ENCODE results near the gene TMED8. TPM values are rescaled to one million over a fixed set of nuclear protein-coding genes. Genes with fewer than 3 reads are reported as not detected.

Gene TMED8
- total RNA-seq, 1 experiment from 2014 or later = 21.0 TPM

DNA sequence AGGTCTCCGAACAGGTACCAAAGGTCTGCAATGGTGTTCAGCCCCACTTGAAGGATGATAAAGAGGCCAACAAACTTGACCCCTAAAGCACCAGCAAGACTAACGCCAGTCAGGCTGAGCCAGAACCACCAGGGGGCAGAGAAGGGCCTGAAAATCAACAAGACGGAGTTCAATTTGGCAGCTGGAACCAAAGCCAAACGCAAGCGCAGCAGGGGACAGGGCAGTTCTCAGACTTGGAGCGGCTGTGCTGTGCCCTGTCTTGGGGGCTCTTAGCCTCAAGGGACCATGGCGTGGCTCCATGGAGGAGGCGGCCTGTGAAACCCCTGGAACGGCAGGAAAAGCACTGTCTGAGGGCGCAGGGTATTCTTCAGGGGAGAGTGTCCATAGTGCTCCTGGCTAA lies 75.8 kb downstream of the TMED8 start:
- H3K9me3 ChIP-seq (ENCODE audit: low read depth, low read length, poor library complexity, severe bottlenecking) = no peaks in the 10 kb centered on the region
- no peak for TF ChIP-seq EZH2 (IDR thresholded peaks at IDR 0.05; ENCODE audit: borderline replicate concordance, low read depth, low read length, poor library complexity, severe bottlenecking)
- TF ChIP-seq, protein P1, sequence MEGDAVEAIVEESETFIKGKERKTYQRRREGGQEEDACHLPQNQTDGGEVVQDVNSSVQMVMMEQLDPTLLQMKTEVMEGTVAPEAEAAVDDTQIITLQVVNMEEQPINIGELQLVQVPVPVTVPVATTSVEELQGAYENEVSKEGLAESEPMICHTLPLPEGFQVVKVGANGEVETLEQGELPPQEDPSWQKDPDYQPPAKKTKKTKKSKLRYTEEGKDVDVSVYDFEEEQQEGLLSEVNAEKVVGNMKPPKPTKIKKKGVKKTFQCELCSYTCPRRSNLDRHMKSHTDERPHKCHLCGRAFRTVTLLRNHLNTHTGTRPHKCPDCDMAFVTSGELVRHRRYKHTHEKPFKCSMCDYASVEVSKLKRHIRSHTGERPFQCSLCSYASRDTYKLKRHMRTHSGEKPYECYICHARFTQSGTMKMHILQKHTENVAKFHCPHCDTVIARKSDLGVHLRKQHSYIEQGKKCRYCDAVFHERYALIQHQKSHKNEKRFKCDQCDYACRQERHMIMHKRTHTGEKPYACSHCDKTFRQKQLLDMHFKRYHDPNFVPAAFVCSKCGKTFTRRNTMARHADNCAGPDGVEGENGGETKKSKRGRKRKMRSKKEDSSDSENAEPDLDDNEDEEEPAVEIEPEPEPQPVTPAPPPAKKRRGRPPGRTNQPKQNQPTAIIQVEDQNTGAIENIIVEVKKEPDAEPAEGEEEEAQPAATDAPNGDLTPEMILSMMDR (conservative IDR thresholded peaks at IDR 0.05; ENCODE audit: low read depth, low read length) = peak; percentile 81
- no peaks in the 10 kb centered on the region for H3K36me3 ChIP-seq (ENCODE audit: insufficient read depth, low read length, poor library complexity, severe bottlenecking)
- no peaks in the 10 kb centered on the region for H3K4me1 ChIP-seq (ENCODE audit: insufficient read depth, low read length, poor library complexity, severe bottlenecking)
- ChIA-PET POLR2A (ENCODE audit: low non-redundant PET) (no interaction called here), CTCF (interaction anchor here (2.1 kb wide), 1 partner anchor 14 kb away, joined by 15 read pairs; no protein-coding TSS in a partner anchor)
- intact Hi-C loops (cut with micrococcal nuclease; ENCODE audit: unreplicated experiment) = no loop called here
- no peak overlapping the region for H3K4me3 ChIP-seq (ENCODE audit: low read depth, low read length, poor library complexity, severe bottlenecking)
- no TSS peak for BruUV-seq (replicated peaks)
- H3K27ac ChIP-seq (ENCODE audit: low read depth, low read length, poor library complexity, severe bottlenecking) = no peak overlapping the region
- peak; percentile 78 for DNase-seq (ENCODE audit: low spot score)
- no peaks in the 10 kb centered on the region for H3K27me3 ChIP-seq (replicated peaks; ENCODE audit: insufficient read depth, low read depth, low read length, poor library complexity)

DNA sequence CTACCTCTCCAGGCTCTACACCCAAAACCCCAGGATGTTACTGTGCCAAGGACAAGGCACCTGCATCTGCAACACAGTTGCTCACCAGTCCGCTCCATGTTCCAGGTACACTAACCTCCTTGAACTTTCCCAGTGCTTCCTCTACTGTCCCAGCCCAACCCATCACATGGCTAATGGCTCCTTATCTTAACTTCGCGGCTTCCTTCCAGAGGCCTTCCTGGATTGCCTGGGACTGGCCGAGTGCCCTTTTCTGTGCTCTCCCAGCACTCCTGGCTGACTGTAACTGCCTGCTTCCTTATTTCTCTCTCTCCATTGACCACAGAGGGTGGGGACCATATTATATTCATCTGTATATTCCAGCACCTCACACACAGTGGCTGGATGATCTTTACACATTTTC lies 77.1 kb downstream of the TMED8 start:
- ChIA-PET POLR2A (ENCODE audit: low non-redundant PET) (no interaction called here), CTCF (no interaction called here)

DNA sequence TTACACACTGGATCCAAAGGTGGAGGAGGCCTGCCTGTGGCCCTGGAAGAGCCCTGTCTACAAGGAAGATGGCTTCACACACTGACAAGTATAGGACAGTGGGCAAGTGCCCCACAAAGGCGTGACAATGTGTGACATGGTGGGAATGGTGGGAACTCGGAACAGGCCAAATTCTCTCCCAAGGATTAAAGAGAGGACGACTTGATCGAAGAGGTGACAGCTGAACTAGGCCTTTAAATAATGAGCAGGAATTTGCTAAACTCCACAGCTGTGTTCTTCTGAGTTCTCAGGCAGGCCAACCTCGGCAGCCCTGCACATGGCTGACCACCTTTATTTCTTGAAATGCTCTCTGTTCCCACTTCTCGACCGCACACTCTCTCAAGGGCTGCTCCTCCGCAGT lies 80.0 kb downstream of the TMED8 start:
- BruUV-seq (replicated peaks) = no TSS peak
- no peaks in the 10 kb centered on the region for H3K9me3 ChIP-seq (ENCODE audit: low read depth, low read length, poor library complexity, severe bottlenecking)
- POLR2A ChIA-PET (ENCODE audit: low non-redundant PET) = no interaction called here
- TF ChIP-seq, protein P1 (conservative IDR thresholded peaks at IDR 0.05; ENCODE audit: low read depth, low read length) = no peak
- no peak for TF ChIP-seq EZH2 (IDR thresholded peaks at IDR 0.05; ENCODE audit: borderline replicate concordance, low read depth, low read length, poor library complexity, severe bottlenecking)
- H3K4me1 ChIP-seq (ENCODE audit: insufficient read depth, low read length, poor library complexity, severe bottlenecking) = no peaks in the 10 kb centered on the region
- no peak for DNase-seq (ENCODE audit: low spot score)
- no peak overlapping the region for H3K27ac ChIP-seq (ENCODE audit: low read depth, low read length, poor library complexity, severe bottlenecking)
- peaks cover 2% of the 10 kb centered on the region for H3K36me3 ChIP-seq (ENCODE audit: insufficient read depth, low read length, poor library complexity, severe bottlenecking)
- H3K27me3 ChIP-seq (replicated peaks; ENCODE audit: insufficient read depth, low read depth, low read length, poor library complexity) = no peaks in the 10 kb centered on the region
- no peak overlapping the region for H3K4me3 ChIP-seq (ENCODE audit: low read depth, low read length, poor library complexity, severe bottlenecking)
- intact Hi-C loops (cut with micrococcal nuclease; ENCODE audit: unreplicated experiment) = no loop called here
- CTCF ChIA-PET = no interaction called here

More for the DNA sequence above, 77.1 kb downstream of the TMED8 start:
- H3K27me3 ChIP-seq (replicated peaks; ENCODE audit: insufficient read depth, low read depth, low read length, poor library complexity) = no peaks in the 10 kb centered on the region
- H3K4me1 ChIP-seq (ENCODE audit: insufficient read depth, low read length, poor library complexity, severe bottlenecking) = no peaks in the 10 kb centered on the region
- no TSS peak for BruUV-seq (replicated peaks)
- H3K27ac ChIP-seq (ENCODE audit: low read depth, low read length, poor library complexity, severe bottlenecking) = no peak overlapping the region
- no peak overlapping the region for H3K4me3 ChIP-seq (ENCODE audit: low read depth, low read length, poor library complexity, severe bottlenecking)
- peaks cover 2% of the 10 kb centered on the region for H3K36me3 ChIP-seq (ENCODE audit: insufficient read depth, low read length, poor library complexity, severe bottlenecking)
- intact Hi-C loops (cut with micrococcal nuclease; ENCODE audit: unreplicated experiment) = no loop called here
- H3K9me3 ChIP-seq (ENCODE audit: low read depth, low read length, poor library complexity, severe bottlenecking) = no peaks in the 10 kb centered on the region
- TF ChIP-seq, protein P1 (conservative IDR thresholded peaks at IDR 0.05; ENCODE audit: low read depth, low read length) = no peak
- TF ChIP-seq EZH2 (IDR thresholded peaks at IDR 0.05; ENCODE audit: borderline replicate concordance, low read depth, low read length, poor library complexity, severe bottlenecking) = no peak
- no peak for DNase-seq (ENCODE audit: low spot score)
